H1 (cell line): ENCODE results near the gene CAPN7. TPM values are rescaled to one million over a fixed set of nuclear protein-coding genes. Genes with fewer than 3 reads are reported as not detected.

ENCODE experiments used
- CTCF ChIA-PET: fragments of 300-600 bp; sonication (Branson Sonifier 250); formaldehyde crosslinking; loops from one replicate; lab custom pipeline; 2021; ENCODE audit not compliant: partially characterized antibody; lab: Charles Lee
- POLR2A ChIA-PET: fragments of 300-600 bp; sonication (Branson Sonifier 250); formaldehyde crosslinking; loops from one replicate; lab custom pipeline; 2021; ENCODE audit warnings: inconsistent platforms; ENCODE audit not compliant: partially characterized antibody; lab: Charles Lee
- DNase-seq, 2 experiments: peaks; one replicate each; pipeline versions ENCODE4 v3.0.0 to v3.0.0-alpha.2; 2010 to 2022; ENCODE audit warnings: low spot score in 2 of 2, low read depth in 1 of 2, mixed read lengths in 1 of 2
- FAIRE-seq: peaks from 2 replicates; lab custom pipeline; 2011; peaks lifted over from hg19 to GRCh38; lab: Jason Lieb, UNC
- H2AFZ ChIP-seq: 2 replicates; pipeline ENCODE4 v1.8.1; 2012; ENCODE audit warnings: low read length, inconsistent platforms
- H2AK5ac ChIP-seq: 2 replicates; pipeline ENCODE4 v1.6.1; 2013; ENCODE audit warnings: low read depth, low read length
- H2BK120ac ChIP-seq: replicated peaks from 2 replicates; pipeline ENCODE3; 2013; ENCODE audit warnings: low read depth, low read length, inconsistent platforms
- H2BK12ac ChIP-seq: 2 replicates; pipeline ENCODE4 v1.6.1; 2013; ENCODE audit warnings: low read depth, low read length
- H2BK15ac ChIP-seq: 2 replicates; pipeline ENCODE4 v1.6.1; 2013; ENCODE audit warnings: low read length
- H2BK20ac ChIP-seq: 2 replicates; pipeline ENCODE4 v1.6.1; 2013; ENCODE audit warnings: low read length
- H2BK5ac ChIP-seq: 2 replicates; pipeline ENCODE4 v1.6.1; 2013; ENCODE audit warnings: low read depth, low read length
- H3K14ac ChIP-seq: 2 replicates; pipeline ENCODE4 v1.6.1; 2013; ENCODE audit warnings: inconsistent platforms; ENCODE audit not compliant: insufficient read length
- H3K18ac ChIP-seq: 2 replicates; pipeline ENCODE4 v1.6.1; 2013; ENCODE audit warnings: low read length; ENCODE audit errors: extremely low read depth
- H3K23ac ChIP-seq: 2 replicates; pipeline ENCODE4 v1.6.1; 2013; ENCODE audit warnings: inconsistent platforms; ENCODE audit not compliant: insufficient read length
- H3K23me2 ChIP-seq: 2 replicates; pipeline ENCODE4 v1.6.1; 2013; ENCODE audit warnings: low read depth, low read length
- H3K27ac ChIP-seq: 2 replicates; pipeline ENCODE4 v1.6.1; 2011; ENCODE audit warnings: low read depth, low read length, inconsistent platforms
- H3K27me3 ChIP-seq, 4 experiments: replicated peaks in 1 of 4; 1 replicate in 1 of 4; 2 replicates in 3 of 4; pipeline versions ENCODE4 v1.6.1 to v1.8.1; 2011 to 2013; ENCODE audit warnings: low read length in 3 of 4, mild to moderate bottlenecking in 3 of 4, inconsistent platforms in 2 of 4, mixed read lengths in 2 of 4, moderate library complexity in 1 of 4; ENCODE audit not compliant: control insufficient read depth in 3 of 4, insufficient read depth in 3 of 4; ENCODE audit errors: extremely low read depth in 1 of 4
- H3K36me3 ChIP-seq, 4 experiments: 2 replicates each; pipeline versions ENCODE4 v1.6.1 to v1.8.1; 2011 to 2013; ENCODE audit warnings: mild to moderate bottlenecking in 4 of 4, low read length in 3 of 4, moderate library complexity in 2 of 4, control low read depth in 1 of 4, inconsistent platforms in 1 of 4; ENCODE audit not compliant: insufficient read depth in 4 of 4, control insufficient read depth in 2 of 4
- H3K4ac ChIP-seq: replicated peaks from 2 replicates; pipeline ENCODE3; 2013; ENCODE audit warnings: low read length, low read depth, mixed read lengths, inconsistent platforms; ENCODE audit not compliant: insufficient read length
- H3K4me1 ChIP-seq, 4 experiments: replicated peaks in 1 of 4; 1 replicate in 1 of 4; 2 replicates in 3 of 4; pipeline versions ENCODE4 v1.6.1 to v1.8.1; 2011 to 2013; ENCODE audit warnings: low read length in 3 of 4, inconsistent platforms in 2 of 4, mixed read lengths in 1 of 4; ENCODE audit not compliant: insufficient read depth in 4 of 4, control insufficient read depth in 3 of 4
- H3K4me2 ChIP-seq, 2 experiments: 2 replicates each; pipeline versions ENCODE4 v1.6.1 to v1.8.1; 2011 to 2013; ENCODE audit warnings: low read depth in 2 of 2, low read length in 2 of 2, control low read depth in 1 of 2, inconsistent platforms in 1 of 2, mild to moderate bottlenecking in 1 of 2; ENCODE audit not compliant: insufficient read depth in 1 of 2
- H3K4me3 ChIP-seq, 4 experiments: fragments of 200-600, 300-600 bp in 1 of 4; sonication (generic), shearing (Covaris generic), sonication (Bioruptor Twin) in 1 of 4; 2 replicates each; pipeline versions ENCODE4 v1.5.1 to v1.8.1; 2011 to 2016; ENCODE audit warnings: low read length in 4 of 4, low read depth in 3 of 4, control low read depth in 2 of 4, inconsistent platforms in 2 of 4, mild to moderate bottlenecking in 2 of 4, mixed read lengths in 1 of 4, moderate library complexity in 1 of 4; ENCODE audit not compliant: insufficient read depth in 2 of 4; ENCODE audit errors: extremely low read depth in 1 of 4
- H3K56ac ChIP-seq: replicated peaks from 2 replicates; pipeline ENCODE3; 2013; ENCODE audit warnings: low read depth, mild to moderate bottlenecking, mixed read lengths, low read length, inconsistent platforms; ENCODE audit not compliant: insufficient read length
- H3K79me1 ChIP-seq: 2 replicates; pipeline ENCODE4 v1.6.1; 2013; ENCODE audit warnings: low read depth, low read length, control low read depth
- H3K79me2 ChIP-seq, 2 experiments: 2 replicates each; pipeline versions ENCODE4 v1.6.1 to v1.8.1; 2012 to 2013; ENCODE audit warnings: low read length in 2 of 2, mild to moderate bottlenecking in 2 of 2, inconsistent platforms in 1 of 2; ENCODE audit not compliant: insufficient read depth in 2 of 2, control insufficient read depth in 1 of 2
- H3K9ac ChIP-seq, 4 experiments: replicated peaks in 1 of 4; 1 replicate in 1 of 4; 2 replicates in 3 of 4; pipeline versions ENCODE4 v1.6.1 to v1.8.1; 2011 to 2013; ENCODE audit warnings: low read depth in 3 of 4, low read length in 3 of 4, control low read depth in 2 of 4, mild to moderate bottlenecking in 2 of 4, moderate library complexity in 2 of 4, inconsistent platforms in 1 of 4; ENCODE audit errors: extremely low read depth in 1 of 4
- H3K9me3 ChIP-seq, 2 experiments: 2 replicates each; pipeline versions ENCODE4 v1.6.1 to v1.8.1; 2012 to 2013; ENCODE audit warnings: mild to moderate bottlenecking in 2 of 2, moderate library complexity in 2 of 2, control low read depth in 1 of 2, inconsistent platforms in 1 of 2, low read depth in 1 of 2, low read length in 1 of 2, mixed read lengths in 1 of 2; ENCODE audit not compliant: insufficient read depth in 2 of 2
- H4K20me1 ChIP-seq, 2 experiments: replicated peaks in 1 of 2; 2 replicates each; pipeline versions ENCODE3 to v1.8.1; 2011 to 2013; ENCODE audit warnings: inconsistent platforms in 2 of 2, low read length in 2 of 2, mild to moderate bottlenecking in 1 of 2; ENCODE audit not compliant: insufficient read depth in 2 of 2, control insufficient read depth in 1 of 2
- H4K5ac ChIP-seq: 2 replicates; pipeline ENCODE4 v1.6.1; 2013; ENCODE audit warnings: low read length, low read depth, mixed read lengths, inconsistent platforms; ENCODE audit not compliant: insufficient read length
- H4K8ac ChIP-seq: 2 replicates; pipeline ENCODE4 v1.8.0; 2013; ENCODE audit warnings: mild to moderate bottlenecking, moderate library complexity, low read length, inconsistent platforms; ENCODE audit not compliant: insufficient read depth; ENCODE audit errors: extremely low read depth
- H4K91ac ChIP-seq: replicated peaks from 2 replicates; pipeline ENCODE3; 2013; ENCODE audit warnings: low read length, mixed read lengths, inconsistent platforms; ENCODE audit not compliant: insufficient read length
- CEBPB ChIP-seq: IDR thresholded peaks from 2 replicates; pipeline ENCODE4 v1.6.1; 2012; ENCODE audit warnings: low read depth, low read length
- NANOG ChIP-seq: IDR thresholded peaks from 2 replicates; pipeline ENCODE4 v1.6.1; 2011; ENCODE audit warnings: low read length, low read depth, mild to moderate bottlenecking, inconsistent platforms; ENCODE audit not compliant: insufficient read depth, poor library complexity, severe bottlenecking
- POLR2A ChIP-seq, 2 experiments: IDR thresholded peaks; 1 replicate in 1 of 2; 2 replicates in 1 of 2; pipeline ENCODE4 v1.6.1; 2011; ENCODE audit warnings: low read depth in 2 of 2, low read length in 2 of 2, mild to moderate bottlenecking in 2 of 2; ENCODE audit errors: control extremely low read depth in 1 of 2
- POLR2AphosphoS5 ChIP-seq: IDR thresholded peaks from 2 replicates; pipeline ENCODE4 v1.6.1; 2011; ENCODE audit warnings: low read depth, low read length
- POU5F1 ChIP-seq: IDR thresholded peaks from 2 replicates; pipeline ENCODE4 v1.6.1; 2011; ENCODE audit warnings: low read depth, mild to moderate bottlenecking, low read length, moderate library complexity
- SAP30 ChIP-seq: fragments of 300-600 bp; sonication (generic); IDR thresholded peaks from 2 replicates; pipeline ENCODE4 v1.7.1; 2012; ENCODE audit warnings: low read length, moderate library complexity, mild to moderate bottlenecking, inconsistent platforms; ENCODE audit not compliant: insufficient read depth, insufficient replicate concordance
- SIX5 ChIP-seq: IDR thresholded peaks from 2 replicates; pipeline ENCODE4 v1.6.1; 2011; ENCODE audit warnings: mild to moderate bottlenecking, low read depth, low read length
- TCF12 ChIP-seq: IDR thresholded peaks from 2 replicates; pipeline ENCODE4 v1.6.1; 2011; ENCODE audit warnings: low read depth, mild to moderate bottlenecking, low read length
- YY1 ChIP-seq: IDR thresholded peaks from 2 replicates; pipeline ENCODE4 v1.6.1; 2011; ENCODE audit warnings: low read depth, mild to moderate bottlenecking, low read length
- WGBS, 2 experiments: shearing (Covaris generic) in 1 of 2; methylation state at CpG; one replicate each; pipeline versions ENCODE4 v1.1.6 to v1.1.7; 2013 to 2015; ENCODE audit warnings: low lambda C conversion rate in 2 of 2, mixed read lengths in 2 of 2, inconsistent platforms in 1 of 2, low coverage in 1 of 2, missing lambda C conversion rate in 1 of 2; ENCODE audit not compliant: insufficient replicate concordance in 2 of 2, insufficient coverage in 1 of 2, insufficient read length in 1 of 2; ENCODE audit errors: extremely low coverage in 1 of 2, missing lambda C conversion rate in 1 of 2; 5-methylcytosine and 5-hydroxymethylcytosine counted together
- polyA plus RNA-seq, 7 experiments: library from polyadenylated mRNA; depleted of rRNA in 3 of 7; stranded (reverse) in 5 of 7; unstranded in 2 of 7; fragments of >200 nt in 5 of 7; fragments of 200-250 nt in 2 of 7; gene quantifications; 1 replicate in 5 of 7; 2 replicates in 1 of 7; 4 replicates in 1 of 7; pipeline versions ENCODE4 v1.2.1 to v1.2.3, GENCODE V29; 2011 to 2013; ENCODE audit warnings: missing spikeins in 2 of 7, mixed read lengths in 2 of 7
- total RNA-seq: library from RNA; stranded (reverse); fragmentation: NEBNext Ultra II Directional; extraction: Animal tissue kit (Norgen Biotek cat#: 25700); gene quantifications from 2 replicates; pipeline ENCODE4 v1.2.1, GENCODE V29; 2021
- TF ChIP-seq, protein P1 (sequence below): IDR thresholded peaks from 2 replicates; pipeline ENCODE4 v1.6.1; 2012; ENCODE audit warnings: inconsistent platforms
- TF ChIP-seq, protein P2 (sequence below): IDR thresholded peaks from 2 replicates; pipeline ENCODE4 v1.6.1; 2011; ENCODE audit warnings: low read length, improper control_type of control experiment

Gene CAPN7
- total and polyA plus RNA-seq, 2 of the 8 experiments (the other 6 are each of a cell fraction or from before 2014, with no cell fraction given): 5.3 to 13.2 TPM

DNA sequence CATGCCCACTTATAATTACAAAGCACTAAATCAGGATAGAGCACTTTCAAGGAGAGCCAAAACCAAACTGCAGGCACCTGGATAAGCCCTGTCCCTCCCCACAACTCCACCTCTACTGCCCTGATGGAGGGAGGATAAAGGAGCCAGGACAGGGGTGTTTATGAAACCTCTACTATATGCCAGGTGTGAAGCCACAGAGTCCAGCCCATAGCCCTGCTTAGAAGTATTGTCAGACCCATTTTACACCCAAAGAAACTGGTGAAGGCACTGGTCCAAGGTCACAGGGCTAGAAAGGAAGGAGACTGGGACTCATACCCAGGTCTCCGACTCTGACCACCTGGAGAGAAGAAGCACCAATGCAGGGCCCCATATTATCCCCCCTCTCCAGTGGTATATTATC lies 77.7 kb downstream of the CAPN7 start:
- H3K4me2 ChIP-seq: no peak overlapping the region
- H2BK15ac ChIP-seq: no peak overlapping the region
- H3K79me2 ChIP-seq: no peaks in the 10 kb centered on the region
- H4K91ac ChIP-seq: no peak overlapping the region
- H3K18ac ChIP-seq: no peak overlapping the region
- DNase-seq: no peak
- H3K27me3 ChIP-seq: no peaks in the 10 kb centered on the region
- H2BK12ac ChIP-seq: no peak overlapping the region
- H3K9ac ChIP-seq: no peak overlapping the region
- no peak overlapping the region for H3K23ac ChIP-seq
- H3K79me1 ChIP-seq: peaks cover 4% of the 10 kb centered on the region; the same call in 1 of the 2 replicates
- H2BK5ac ChIP-seq: no peak overlapping the region
- no peaks in the 10 kb centered on the region for H3K36me3 ChIP-seq
- no peak overlapping the region for H2BK20ac ChIP-seq
- no peak overlapping the region for H3K56ac ChIP-seq
- FAIRE-seq: no peak
- H4K20me1 ChIP-seq: peaks cover 0 to 8% of the 10 kb centered on the region in 2 experiments
- no peak overlapping the region for H2BK120ac ChIP-seq
- no peak overlapping the region for H4K5ac ChIP-seq
- CTCF ChIA-PET: interaction anchor here (0.8 to 13.8 kb wide), 7 partner anchors 8 to 121 kb away, joined by 3 to 180 read pairs (median 4); no protein-coding TSS in a partner anchor
- POLR2A ChIA-PET: interaction anchor here (0.6 kb wide), 1 partner anchor 681 kb away, joined by 4 read pairs; no protein-coding TSS in a partner anchor
- H3K27ac ChIP-seq: no peak overlapping the region
- H2AK5ac ChIP-seq: no peak overlapping the region
- peaks cover 0 to 8% (median 3%) of the 10 kb centered on the region in 4 experiments; a peak in 4 of 7 replicates for H3K4me1 ChIP-seq
- H3K14ac ChIP-seq: no peak overlapping the region
- WGBS, 2 experiments: 100% methylated on average over 1 of the region's 1 CpG; no CpG with 5 or more reads in 1 of the 2 experiments
- no peak overlapping the region for H4K8ac ChIP-seq
- H2AFZ ChIP-seq: no peak overlapping the region
- H3K4ac ChIP-seq: no peak overlapping the region
- H3K23me2 ChIP-seq: no peaks in the 10 kb centered on the region
- H3K4me3 ChIP-seq: no peak overlapping the region
- H3K9me3 ChIP-seq: no peaks in the 10 kb centered on the region
- no peak for TF ChIP-seq POU5F1
- no peak for TF ChIP-seq TCF12
- TF ChIP-seq SAP30: no peak
- TF ChIP-seq NANOG: no peak
- TF ChIP-seq YY1: no peak
- TF ChIP-seq, protein P1, sequence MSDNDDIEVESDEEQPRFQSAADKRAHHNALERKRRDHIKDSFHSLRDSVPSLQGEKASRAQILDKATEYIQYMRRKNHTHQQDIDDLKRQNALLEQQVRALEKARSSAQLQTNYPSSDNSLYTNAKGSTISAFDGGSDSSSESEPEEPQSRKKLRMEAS: no peak
- TF ChIP-seq POLR2AphosphoS5: no peak
- TF ChIP-seq CEBPB: no peak
- no peak for TF ChIP-seq POLR2A (IDR thresholded peaks at IDR 0.05; ENCODE audit: control extremely low read depth in 1 of 2, low read depth in 2 of 2, low read length in 2 of 2)
- no peak for TF ChIP-seq SIX5
- TF ChIP-seq, protein P2, sequence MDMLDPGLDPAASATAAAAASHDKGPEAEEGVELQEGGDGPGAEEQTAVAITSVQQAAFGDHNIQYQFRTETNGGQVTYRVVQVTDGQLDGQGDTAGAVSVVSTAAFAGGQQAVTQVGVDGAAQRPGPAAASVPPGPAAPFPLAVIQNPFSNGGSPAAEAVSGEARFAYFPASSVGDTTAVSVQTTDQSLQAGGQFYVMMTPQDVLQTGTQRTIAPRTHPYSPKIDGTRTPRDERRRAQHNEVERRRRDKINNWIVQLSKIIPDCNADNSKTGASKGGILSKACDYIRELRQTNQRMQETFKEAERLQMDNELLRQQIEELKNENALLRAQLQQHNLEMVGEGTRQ: no peak
